Endothelial cell of umbilical vein (primary cell): ENCODE measurements around the gene SYAP1. TPM values are rescaled to one million over a fixed set of nuclear protein-coding genes. Genes with fewer than 3 reads are reported as not detected.

Experiments
- BruUV-seq: library from RNA; stranded (reverse); fragments of 400-500 nt; replicated peaks from 2 replicates; lab custom pipeline; 2021; lab: Mats Ljungman, UMichigan
- CTCF ChIA-PET: fragments of 300-600, 350-600 bp; sonication (Branson Sonifier 250); formaldehyde crosslinking; loops from one replicate; lab custom pipeline; 2021; ENCODE audit warnings: antibody characterized with exemption, inconsistent platforms; lab: Charles Lee
- POLR2A ChIA-PET: fragments of 300-600, 350-600 bp; sonication (Branson Sonifier 250); formaldehyde crosslinking; loops from one replicate; lab custom pipeline; 2021; ENCODE audit warnings: antibody characterized with exemption, inconsistent platforms; lab: Charles Lee
- DNase-seq: peaks from one replicate; pipeline ENCODE4 v3.0.0-alpha.2; 2011; ENCODE audit warnings: low read depth, low spot score
- FAIRE-seq: peaks from 2 replicates; lab custom pipeline; 2011; peaks lifted over from hg19 to GRCh38; lab: Jason Lieb, UNC
- H2AFZ ChIP-seq: 2 replicates; pipeline ENCODE4 v1.6.0; 2012; ENCODE audit warnings: low read depth, low read length, control low read depth, inconsistent platforms
- H3K27ac ChIP-seq: 2 replicates; pipeline ENCODE4 v1.5.1; 2011; ENCODE audit warnings: low read depth, mild to moderate bottlenecking, control low read depth, low read length, moderate library complexity; ENCODE audit not compliant: insufficient read depth
- H3K27me3 ChIP-seq, 2 experiments: 2 replicates each; pipeline versions ENCODE4 v1.6.0 to v1.6.1; 2011; ENCODE audit warnings: low read length in 2 of 2, mixed read lengths in 1 of 2; ENCODE audit not compliant: control insufficient read depth in 2 of 2, insufficient read depth in 2 of 2
- H3K36me3 ChIP-seq, 2 experiments: 2 replicates in 1 of 2; 3 replicates in 1 of 2; pipeline ENCODE4 v1.5.1; 2011; ENCODE audit warnings: low read length in 2 of 2, mild to moderate bottlenecking in 1 of 2, moderate library complexity in 1 of 2; ENCODE audit not compliant: control insufficient read depth in 2 of 2, insufficient read depth in 2 of 2; ENCODE audit errors: extremely low read depth in 1 of 2
- H3K4me1 ChIP-seq: 3 replicates; pipeline ENCODE4 v1.5.1; 2011; ENCODE audit warnings: mild to moderate bottlenecking, low read length; ENCODE audit not compliant: control insufficient read depth, insufficient read depth; ENCODE audit errors: extremely low read depth
- H3K4me2 ChIP-seq: 2 replicates; pipeline ENCODE4 v1.6.1; 2011; ENCODE audit warnings: low read length, control low read depth, mixed read lengths; ENCODE audit not compliant: insufficient read depth
- H3K4me3 ChIP-seq, 3 experiments: fragments of 200-600 bp in 1 of 3; sonication (generic), shearing (Covaris generic) in 1 of 3; replicated peaks in 1 of 3; 2 replicates each; pipeline ENCODE4 v1.5.1; 2011 to 2016; ENCODE audit warnings: control low read depth in 3 of 3, low read length in 3 of 3, mild to moderate bottlenecking in 2 of 3, inconsistent platforms in 1 of 3, low read depth in 1 of 3, moderate library complexity in 1 of 3; ENCODE audit not compliant: insufficient read depth in 1 of 3
- H3K79me2 ChIP-seq: 2 replicates; pipeline ENCODE4 v1.6.0; 2012; ENCODE audit warnings: low read length, inconsistent platforms; ENCODE audit not compliant: control insufficient read depth, insufficient read depth
- H3K9ac ChIP-seq: replicated peaks from 2 replicates; pipeline ENCODE3; 2011; ENCODE audit warnings: low read length, control low read depth; ENCODE audit not compliant: insufficient read depth; ENCODE audit errors: extremely low read depth
- H3K9me1 ChIP-seq: replicated peaks from 3 replicates; pipeline ENCODE4 v1.6.0; 2011; ENCODE audit warnings: mild to moderate bottlenecking, low read length; ENCODE audit not compliant: control insufficient read depth, insufficient read depth; ENCODE audit errors: extremely low read depth
- H3K9me3 ChIP-seq: replicated peaks from 2 replicates; pipeline ENCODE4 v1.5.1; 2012; ENCODE audit warnings: low read length, inconsistent platforms; ENCODE audit not compliant: control insufficient read depth, insufficient read depth
- H4K20me1 ChIP-seq: replicated peaks from 2 replicates; pipeline ENCODE3; 2011; ENCODE audit warnings: mild to moderate bottlenecking, low read length; ENCODE audit not compliant: control insufficient read depth, insufficient read depth; ENCODE audit errors: extremely low read depth
- CTCF ChIP-seq, 2 donors: IDR thresholded peaks; 1 replicate in 1 of 2; 2 replicates in 1 of 2; pipeline ENCODE4 v1.5.1; 2011; ENCODE audit warnings: low read length in 2 of 2, mild to moderate bottlenecking in 2 of 2, moderate library complexity in 2 of 2, control low read depth in 1 of 2, inconsistent platforms in 1 of 2, low read depth in 1 of 2; ENCODE audit not compliant: insufficient read depth in 1 of 2; ENCODE audit errors: extremely low read depth in 1 of 2
- EZH2 ChIP-seq: IDR thresholded peaks from 2 replicates; pipeline ENCODE4 v1.6.1; 2012; ENCODE audit warnings: borderline replicate concordance, low read depth, mild to moderate bottlenecking, moderate library complexity, low read length, inconsistent platforms; ENCODE audit not compliant: severe bottlenecking
- FOS ChIP-seq: IDR thresholded peaks from 2 replicates; pipeline ENCODE4 v1.6.1; 2011; ENCODE audit warnings: mild to moderate bottlenecking, low read length, moderate library complexity, borderline replicate concordance; ENCODE audit not compliant: insufficient read depth
- GATA2 ChIP-seq: IDR thresholded peaks from 2 replicates; pipeline ENCODE4 v1.7.0; 2011; ENCODE audit warnings: low read depth, mild to moderate bottlenecking, moderate library complexity, mixed read lengths, low read length; ENCODE audit not compliant: insufficient read length, insufficient read depth
- JUN ChIP-seq: IDR thresholded peaks from 2 replicates; pipeline ENCODE4 v1.6.1; 2011; ENCODE audit warnings: borderline replicate concordance, low read depth; ENCODE audit not compliant: insufficient read length, insufficient read depth
- MAX ChIP-seq: IDR thresholded peaks from 2 replicates; pipeline ENCODE4 v1.6.1; 2011; ENCODE audit not compliant: insufficient read depth, insufficient read length
- MYC ChIP-seq: IDR thresholded peaks from one replicate; pipeline ENCODE4 v1.6.1; 2011; ENCODE audit warnings: mild to moderate bottlenecking, low read depth, low read length
- POLR2A ChIP-seq: IDR thresholded peaks from 2 replicates; pipeline ENCODE4 v1.6.1; 2012; ENCODE audit warnings: low read depth, mild to moderate bottlenecking, control low read depth, low read length
- POLR2AphosphoS5 ChIP-seq: IDR thresholded peaks from 2 replicates; pipeline ENCODE4 v1.6.1; 2012; ENCODE audit warnings: low read depth, mild to moderate bottlenecking, control low read depth, low read length, moderate library complexity; ENCODE audit not compliant: insufficient read depth
- dilution Hi-C: fragments of 300-500 bp; cut with MboI; formaldehyde crosslinking; loops from one replicate; pipeline ENCODE4 v1.15.0; 2019; ENCODE audit warnings: low sequenced_read_pairs; ENCODE audit not compliant: extremely low pct_ligation_motif_present
- intact Hi-C: fragments of 100-400 bp; cut with micrococcal nuclease; formaldehyde crosslinking; loops from one replicate; pipeline ENCODE4 v1.10.0; 2022
- polyA plus RNA-seq, 4 experiments: library from polyadenylated mRNA; depleted of rRNA in 3 of 4; stranded (reverse) in 3 of 4; unstranded in 1 of 4; fragments of >200 nt; gene quantifications; 2 replicates each; pipeline versions ENCODE4 v1.2.1 to v1.2.3, GENCODE V29; 2011 to 2012; ENCODE audit warnings: missing spikeins in 1 of 4
- total RNA-seq: library from RNA; stranded (reverse); gene quantifications from 2 replicates; pipeline ENCODE4 v1.2.3, GENCODE V29; 2021

SYAP1 gene
- total and polyA plus RNA-seq, 2 donors (not counting 3 experiments of a cell fraction or from before 2014, with no cell fraction given), result 3.4 to 21.9 TPM

GRCh38 chrX:16754019-16754418 is 34.6 kb downstream of the SYAP1 start:
- no peaks in the 10 kb centered on the region for H4K20me1 ChIP-seq
- no peaks in the 10 kb centered on the region for H3K9me1 ChIP-seq
- no peak overlapping the region for H3K4me3 ChIP-seq
- no peak overlapping the region for H3K27ac ChIP-seq
- no peaks in the 10 kb centered on the region for H3K27me3 ChIP-seq
- no peaks in the 10 kb centered on the region for H3K79me2 ChIP-seq
- H3K9ac ChIP-seq, result no peak overlapping the region
- CTCF ChIA-PET, result no interaction called here
- peaks cover 0 to 4% of the 10 kb centered on the region in 2 experiments for H3K36me3 ChIP-seq
- FAIRE-seq (no peak), DNase-seq (no peak)
- no peak for TF ChIP-seq EZH2
- TF ChIP-seq CTCF (IDR thresholded peaks at IDR 0.05; ENCODE audit: extremely low read depth in 1 of 2, insufficient read depth in 1 of 2, low read depth in 1 of 2, low read length in 2 of 2), result no peak
- no peak for TF ChIP-seq JUN
- TF ChIP-seq MYC, result no peak
- TF ChIP-seq FOS, result no peak
- no peak for TF ChIP-seq MAX
- no peak for TF ChIP-seq POLR2AphosphoS5
- TF ChIP-seq POLR2A, result no peak
- no peak for TF ChIP-seq GATA2
- no peak overlapping the region for H2AFZ ChIP-seq
- BruUV-seq, result no TSS peak
- no peaks in the 10 kb centered on the region for H3K9me3 ChIP-seq
- no peaks in the 10 kb centered on the region for H3K4me1 ChIP-seq
- intact Hi-C loops (no loop called here), dilution Hi-C loops (no loop called here)
- POLR2A ChIA-PET, result no interaction called here
- no peak overlapping the region for H3K4me2 ChIP-seq
